ENCODE results near the gene ASXL2.

GRCh38 chr2:25794544-25795276 lies 83.6 kb downstream of the ASXL2 start:
- TF ChIP-seq POLR2AphosphoS5 (IDR thresholded peaks at IDR 0.05) = no peak
- TF ChIP-seq, protein P1, sequence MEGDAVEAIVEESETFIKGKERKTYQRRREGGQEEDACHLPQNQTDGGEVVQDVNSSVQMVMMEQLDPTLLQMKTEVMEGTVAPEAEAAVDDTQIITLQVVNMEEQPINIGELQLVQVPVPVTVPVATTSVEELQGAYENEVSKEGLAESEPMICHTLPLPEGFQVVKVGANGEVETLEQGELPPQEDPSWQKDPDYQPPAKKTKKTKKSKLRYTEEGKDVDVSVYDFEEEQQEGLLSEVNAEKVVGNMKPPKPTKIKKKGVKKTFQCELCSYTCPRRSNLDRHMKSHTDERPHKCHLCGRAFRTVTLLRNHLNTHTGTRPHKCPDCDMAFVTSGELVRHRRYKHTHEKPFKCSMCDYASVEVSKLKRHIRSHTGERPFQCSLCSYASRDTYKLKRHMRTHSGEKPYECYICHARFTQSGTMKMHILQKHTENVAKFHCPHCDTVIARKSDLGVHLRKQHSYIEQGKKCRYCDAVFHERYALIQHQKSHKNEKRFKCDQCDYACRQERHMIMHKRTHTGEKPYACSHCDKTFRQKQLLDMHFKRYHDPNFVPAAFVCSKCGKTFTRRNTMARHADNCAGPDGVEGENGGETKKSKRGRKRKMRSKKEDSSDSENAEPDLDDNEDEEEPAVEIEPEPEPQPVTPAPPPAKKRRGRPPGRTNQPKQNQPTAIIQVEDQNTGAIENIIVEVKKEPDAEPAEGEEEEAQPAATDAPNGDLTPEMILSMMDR (IDR thresholded peaks at IDR 0.05) = no peak
- no peak for TF ChIP-seq EP300 (IDR thresholded peaks at IDR 0.05)
- TF ChIP-seq POLR2A (IDR thresholded peaks at IDR 0.05) = no peak

Measured in gastroesophageal sphincter (tissue), 3 donors.